GM13976 (cell line): Measurements from ENCODE around the gene ZNF160.

Experiments used
- DNase-seq: peaks from one replicate; pipeline ENCODE4 v3.0.0; 2012; ENCODE audit warnings: low spot score
- in situ Hi-C: fragments of 300-500 bp; cut with MboI; formaldehyde crosslinking; loops from one replicate; pipeline ENCODE4 v1.12.0; 2022; ENCODE audit warnings: low sequenced_read_pairs, mixed read lengths, inconsistent platforms; ENCODE audit not compliant: unreplicated experiment
- TF ChIP-seq, protein P1 (sequence below): IDR thresholded peaks from 2 replicates; pipeline ENCODE4 v1.5.1; 2012; ENCODE audit warnings: borderline replicate concordance, mild to moderate bottlenecking; ENCODE audit not compliant: insufficient read depth; ENCODE audit errors: extremely low read depth, missing control alignments, control extremely low read depth

Gene ZNF160

GRCh38 chr19:53091413-53092254 lies 11.6 kb downstream of the ZNF160 start:
- in situ Hi-C loops = no loop called here
- no peak for DNase-seq

DNA sequence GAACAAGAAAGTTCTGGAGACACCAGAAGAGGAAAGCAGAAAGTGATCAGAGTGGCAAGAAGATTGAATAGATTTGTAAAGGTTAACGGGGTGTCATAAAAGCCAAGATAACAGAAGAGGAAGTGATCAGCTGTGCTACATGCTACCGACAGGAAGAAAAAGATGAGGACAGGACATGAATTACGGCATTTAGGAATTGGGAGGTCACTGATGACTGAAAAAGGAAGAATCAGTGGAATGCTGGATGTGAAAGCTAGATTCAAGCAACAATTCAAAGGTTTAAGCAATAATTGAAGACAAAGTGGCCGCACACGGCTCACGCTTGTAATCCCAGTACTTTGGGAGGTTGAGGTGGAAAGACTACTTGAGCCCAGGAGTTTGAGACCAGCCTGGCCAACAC lies 15.1 kb downstream of the ZNF160 start:
- DNase-seq = no peak
- in situ Hi-C loops = no loop called here
- TF ChIP-seq, protein P1, sequence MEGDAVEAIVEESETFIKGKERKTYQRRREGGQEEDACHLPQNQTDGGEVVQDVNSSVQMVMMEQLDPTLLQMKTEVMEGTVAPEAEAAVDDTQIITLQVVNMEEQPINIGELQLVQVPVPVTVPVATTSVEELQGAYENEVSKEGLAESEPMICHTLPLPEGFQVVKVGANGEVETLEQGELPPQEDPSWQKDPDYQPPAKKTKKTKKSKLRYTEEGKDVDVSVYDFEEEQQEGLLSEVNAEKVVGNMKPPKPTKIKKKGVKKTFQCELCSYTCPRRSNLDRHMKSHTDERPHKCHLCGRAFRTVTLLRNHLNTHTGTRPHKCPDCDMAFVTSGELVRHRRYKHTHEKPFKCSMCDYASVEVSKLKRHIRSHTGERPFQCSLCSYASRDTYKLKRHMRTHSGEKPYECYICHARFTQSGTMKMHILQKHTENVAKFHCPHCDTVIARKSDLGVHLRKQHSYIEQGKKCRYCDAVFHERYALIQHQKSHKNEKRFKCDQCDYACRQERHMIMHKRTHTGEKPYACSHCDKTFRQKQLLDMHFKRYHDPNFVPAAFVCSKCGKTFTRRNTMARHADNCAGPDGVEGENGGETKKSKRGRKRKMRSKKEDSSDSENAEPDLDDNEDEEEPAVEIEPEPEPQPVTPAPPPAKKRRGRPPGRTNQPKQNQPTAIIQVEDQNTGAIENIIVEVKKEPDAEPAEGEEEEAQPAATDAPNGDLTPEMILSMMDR = no peak

More at GRCh38 chr19:53091413-53092254, 11.6 kb downstream of the ZNF160 start:
- TF ChIP-seq, protein P1 = no peak

DNA sequence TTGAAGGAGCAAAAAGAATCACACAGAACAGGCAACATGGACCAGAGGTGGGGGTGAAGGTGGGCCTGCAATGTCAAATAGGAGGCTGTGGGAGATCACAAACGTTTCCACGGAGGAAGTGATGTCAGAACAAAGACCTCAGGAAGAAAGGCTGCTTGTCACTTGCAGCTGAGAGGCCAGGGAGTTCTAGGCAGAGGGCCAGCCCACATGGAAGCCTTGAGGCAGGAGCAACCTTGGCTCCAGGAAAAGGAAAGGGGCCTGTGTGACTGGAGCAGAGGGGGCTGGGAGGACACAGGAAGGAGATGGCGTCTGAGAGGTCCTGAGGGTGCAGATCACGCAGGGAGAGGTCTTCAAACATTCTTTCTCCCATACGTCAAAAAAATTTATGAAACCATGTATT lies 16.3 kb downstream of the ZNF160 start:
- TF ChIP-seq, protein P1 = no peak
- no peak for DNase-seq
- in situ Hi-C loops = no loop called here

GRCh38 chr19:53085496-53085895 lies 17.7 kb downstream of the ZNF160 start:
- in situ Hi-C loops = no loop called here
- DNase-seq = no peak
- TF ChIP-seq, protein P1 = no peak

DNA sequence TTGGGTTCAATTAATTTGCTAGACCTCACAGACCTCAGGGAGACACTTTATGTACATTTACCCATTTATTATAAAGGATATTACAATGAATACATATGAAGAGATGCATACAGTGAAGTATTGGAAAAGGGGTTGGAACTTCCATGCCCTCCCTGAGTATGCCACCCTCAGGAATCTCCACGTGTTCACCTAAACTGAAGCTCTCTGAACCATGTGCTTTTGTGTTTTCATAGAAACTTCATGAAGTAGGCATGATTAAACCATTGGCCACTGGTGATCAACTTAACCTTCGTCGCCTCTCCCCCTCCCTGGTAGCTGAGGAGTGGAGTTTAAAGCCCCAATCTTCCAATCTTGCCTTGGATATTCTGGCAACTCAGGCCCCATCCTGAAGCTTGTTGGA lies 20.3 kb downstream of the ZNF160 start:
- in situ Hi-C loops = no loop called here

GRCh38 chr19:53079313-53079924 lies 23.8 kb downstream of the ZNF160 start:
- in situ Hi-C loops = no loop called here

More for the DNA sequence above, 20.3 kb downstream of the ZNF160 start:
- no peak for DNase-seq
- TF ChIP-seq, protein P1 = no peak

More at GRCh38 chr19:53079313-53079924, 23.8 kb downstream of the ZNF160 start:
- TF ChIP-seq, protein P1 = no peak
- DNase-seq = no peak
